Mononuclear cell (primary cell): Measurements from ENCODE around the gene TUBGCP5. TPM values are rescaled to one million over a fixed set of nuclear protein-coding genes. Genes with fewer than 3 reads are reported as not detected.

Source experiments
- H3K27me3 ChIP-seq: 2 replicates; pipeline ENCODE4 v1.6.0; 2011; ENCODE audit warnings: low read length, control low read depth; ENCODE audit not compliant: insufficient read depth
- H3K4me1 ChIP-seq: 2 replicates; pipeline ENCODE4 v1.5.1; 2011; ENCODE audit warnings: mild to moderate bottlenecking, low read length, control low read depth; ENCODE audit not compliant: insufficient read depth
- H3K4me3 ChIP-seq: 2 replicates; pipeline ENCODE4 v1.5.1; 2011; ENCODE audit warnings: mild to moderate bottlenecking, low read length, moderate library complexity
- H3K9me3 ChIP-seq: 2 replicates; pipeline ENCODE4 v1.5.1; 2011; ENCODE audit warnings: low read depth, mild to moderate bottlenecking, control low read depth, low read length
- total RNA-seq: library from RNA; depleted of rRNA; stranded (reverse); fragments of >200 nt; gene quantifications from one replicate; pipeline ENCODE4 v1.2.3, GENCODE V29; 2012

Gene TUBGCP5
- total RNA-seq, 1 donor, result 37.5 TPM

- H3K4me3 ChIP-seq, result no peak overlapping the region
- H3K4me1 ChIP-seq, result peaks cover 26% of the 10 kb centered on the region
- no peaks in the 10 kb centered on the region for H3K9me3 ChIP-seq
- no peaks in the 10 kb centered on the region for H3K27me3 ChIP-seq
Measured at GRCh38 chr15:22955544-22956119, 83.7 kb downstream of the TUBGCP5 start.

GRCh38 chr15:22954798-22955543, 84.4 kb downstream of the TUBGCP5 start:
- H3K4me3 ChIP-seq, result no peak overlapping the region
- no peaks in the 10 kb centered on the region for H3K27me3 ChIP-seq
- peaks cover 26% of the 10 kb centered on the region for H3K4me1 ChIP-seq
- no peaks in the 10 kb centered on the region for H3K9me3 ChIP-seq

GRCh38 chr15:22954326-22954725, 85.0 kb downstream of the TUBGCP5 start:
- Histone ChIP-seq H3K4me1 (peaks cover 28% of the 10 kb centered on the region), H3K4me3 (no peak overlapping the region), H3K9me3 (no peaks in the 10 kb centered on the region), H3K27me3 (no peaks in the 10 kb centered on the region)

- peaks cover 33% of the 10 kb centered on the region for H3K4me1 ChIP-seq
- H3K9me3 ChIP-seq, result no peaks in the 10 kb centered on the region
- H3K4me3 ChIP-seq, result no peak overlapping the region
- H3K27me3 ChIP-seq, result no peaks in the 10 kb centered on the region
Measured at GRCh38 chr15:22952796-22953579, 86.4 kb downstream of the TUBGCP5 start.

- H3K9me3 ChIP-seq, result no peaks in the 10 kb centered on the region
- no peaks in the 10 kb centered on the region for H3K27me3 ChIP-seq
- peaks cover 25% of the 10 kb centered on the region for H3K4me1 ChIP-seq
- H3K4me3 ChIP-seq, result no peak overlapping the region
Measured at GRCh38 chr15:22951381-22952280, 87.7 kb downstream of the TUBGCP5 start.

GRCh38 chr15:22951031-22951380, 88.4 kb downstream of the TUBGCP5 start:
- Histone ChIP-seq H3K4me3 (no peak overlapping the region), H3K9me3 (no peaks in the 10 kb centered on the region), H3K27me3 (no peaks in the 10 kb centered on the region), H3K4me1 (peaks cover 18% of the 10 kb centered on the region)

- no peak overlapping the region for H3K4me3 ChIP-seq
- peaks cover 13% of the 10 kb centered on the region for H3K4me1 ChIP-seq
- no peaks in the 10 kb centered on the region for H3K9me3 ChIP-seq
- H3K27me3 ChIP-seq, result no peaks in the 10 kb centered on the region
Measured at GRCh38 chr15:22950256-22950990, 88.9 kb downstream of the TUBGCP5 start.

Other genes with a start within 250 kb of the TUBGCP5 start
- gene NIPA2, start 200.9 kb downstream of the TUBGCP5 start, total RNA-seq, result 42.5 TPM
- gene CYFIP1, start 59.2 kb downstream of the TUBGCP5 start, total RNA-seq, result 12.9 TPM
- gene GOLGA6L1, start 97.3 kb upstream of the TUBGCP5 start, total RNA-seq, result not detected